ENCODE measurements around the gene RAI1.
A peak's percentile ranks its signal among the peaks of the same experiment; 100 is the strongest.

Gene RAI1

GRCh38 chr17:17737961-17738894, 57.0 kb downstream of the RAI1 start:
- DNase-seq = no peak

DNA sequence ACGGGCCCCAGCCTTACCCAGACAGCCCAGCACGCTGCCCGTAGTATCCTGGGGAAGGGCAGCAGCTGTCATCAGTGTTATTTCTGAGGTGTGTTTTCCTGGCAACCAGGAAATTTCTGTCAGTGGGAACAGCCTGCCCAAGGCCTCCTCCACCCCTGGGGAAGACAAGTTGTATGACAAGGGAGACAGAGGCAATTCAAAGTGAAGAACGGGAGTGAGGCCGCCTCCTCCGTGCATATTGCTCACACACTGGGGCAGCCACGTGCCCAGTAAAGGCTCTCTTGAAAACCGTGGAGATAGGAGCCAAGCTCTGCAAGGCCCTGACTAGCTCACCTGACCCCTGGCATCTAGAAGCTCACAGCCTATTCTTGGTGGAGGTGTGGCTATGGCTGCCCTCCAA, 57.6 kb downstream of the RAI1 start:
- no peak for DNase-seq

- DNase-seq = no peak
These were observed 58.3 kb downstream of the RAI1 start for GRCh38 chr17:17739388-17740066.

DNA sequence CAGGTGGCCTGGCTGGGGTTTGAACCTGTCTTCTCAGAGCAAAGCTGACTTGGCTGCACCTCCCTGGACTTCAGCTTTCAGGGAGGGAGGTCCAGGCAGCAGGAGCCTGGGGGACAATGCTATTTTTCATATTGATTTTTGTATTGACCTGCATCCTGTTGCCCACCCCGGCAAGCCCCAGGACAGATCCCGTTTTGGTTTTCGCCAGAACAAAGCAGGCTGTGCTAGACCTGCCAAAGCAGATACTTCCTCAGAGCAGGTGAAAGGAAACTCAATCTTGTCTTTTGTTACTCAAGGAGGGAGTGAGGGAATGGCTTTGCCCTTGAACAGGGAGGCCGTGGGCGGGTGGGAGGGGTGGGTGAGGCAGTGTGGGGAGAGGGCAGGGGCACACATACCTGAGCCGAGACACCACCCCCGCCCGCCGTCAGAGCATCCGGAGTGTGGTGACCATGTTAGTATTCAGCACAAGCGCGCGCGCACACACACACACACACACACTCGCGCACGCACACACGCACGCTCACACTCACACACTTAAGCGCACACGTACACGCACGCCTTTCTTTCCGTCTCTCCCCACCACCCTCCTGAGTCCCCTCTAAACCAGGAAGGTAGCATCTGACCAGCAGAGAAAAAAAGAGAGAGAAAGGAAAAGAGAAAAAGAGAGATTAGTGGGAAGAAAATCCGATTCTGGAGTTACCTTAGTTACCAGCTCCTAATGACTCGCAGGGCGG, 59.5 kb downstream of the RAI1 start:
- no peak for DNase-seq

- DNase-seq = no peak
These were observed 60.2 kb downstream of the RAI1 start for GRCh38 chr17:17741349-17742023.

- DNase-seq = no peak
These were observed 60.9 kb downstream of the RAI1 start for GRCh38 chr17:17742133-17742621.

DNA sequence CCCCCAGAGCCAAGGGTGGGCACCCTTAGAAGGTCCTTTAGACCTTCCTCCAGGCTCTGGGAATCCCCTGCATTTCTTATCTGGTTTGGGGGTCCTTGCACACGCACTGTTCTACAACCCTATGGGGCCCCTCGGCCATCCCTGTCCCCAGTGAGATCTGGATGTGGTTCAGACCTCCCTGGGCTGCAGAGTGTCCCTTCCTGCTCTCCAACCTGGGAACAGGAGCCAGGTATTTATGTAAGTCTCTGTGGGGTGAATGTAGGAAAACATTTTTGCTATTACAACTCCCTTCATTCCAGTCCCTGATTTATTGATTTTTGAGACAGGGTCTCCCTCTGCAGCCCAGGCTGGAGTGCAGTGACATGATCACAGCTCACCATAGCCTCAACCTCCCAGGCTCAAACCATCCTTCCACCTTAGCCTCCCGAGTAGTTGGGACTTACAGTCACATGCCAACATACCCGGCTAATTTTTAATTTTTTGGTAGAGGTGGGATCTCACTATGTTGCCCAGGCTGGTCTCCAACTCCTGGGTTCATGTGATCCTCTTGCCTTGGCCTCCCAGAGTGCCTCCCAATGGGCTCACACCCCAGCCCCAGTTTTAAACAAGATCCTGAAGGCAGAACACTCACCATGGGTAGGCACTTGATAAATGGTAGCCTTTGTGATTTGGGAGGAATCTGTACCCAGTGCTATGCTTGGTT, 61.6 kb downstream of the RAI1 start:
- DNase-seq = no peak

DNA sequence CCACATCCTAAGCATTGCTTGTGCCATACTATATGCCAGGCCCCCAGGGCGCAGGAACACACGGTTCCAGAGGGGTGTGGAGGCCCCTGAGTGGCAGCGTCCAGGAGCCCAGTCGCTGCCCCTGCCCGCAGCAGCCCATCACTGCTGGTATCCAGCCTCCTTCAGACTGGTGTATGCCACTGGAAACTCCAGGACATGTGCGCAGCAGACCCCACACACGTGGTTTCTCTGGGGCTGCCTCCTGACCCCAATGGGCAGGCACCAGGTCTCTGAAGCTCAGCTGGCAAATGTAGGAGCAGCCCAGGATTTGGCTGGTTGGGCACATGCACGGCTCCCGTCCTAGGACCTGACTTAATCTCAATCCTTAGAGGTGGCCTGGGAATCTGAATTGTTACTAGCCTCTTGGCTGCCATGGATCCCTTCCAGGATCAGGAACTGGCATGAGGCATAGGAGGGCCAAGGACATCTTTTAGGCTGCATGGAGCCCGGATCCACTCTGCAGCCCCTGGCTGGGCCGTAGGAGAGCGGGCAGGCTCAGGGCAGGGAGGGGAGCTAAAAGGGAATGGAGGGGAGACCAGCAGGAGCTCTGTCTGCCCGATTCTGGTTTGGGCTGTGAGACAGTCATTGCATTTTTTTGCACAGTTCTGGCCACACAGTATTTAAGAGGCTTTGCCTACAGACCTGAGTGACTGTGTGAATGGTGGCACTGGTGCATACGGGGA, 62.3 kb downstream of the RAI1 start:
- DNase-seq = no peak

- no peak for DNase-seq
These were observed 62.9 kb downstream of the RAI1 start for GRCh38 chr17:17744116-17744515.

DNA sequence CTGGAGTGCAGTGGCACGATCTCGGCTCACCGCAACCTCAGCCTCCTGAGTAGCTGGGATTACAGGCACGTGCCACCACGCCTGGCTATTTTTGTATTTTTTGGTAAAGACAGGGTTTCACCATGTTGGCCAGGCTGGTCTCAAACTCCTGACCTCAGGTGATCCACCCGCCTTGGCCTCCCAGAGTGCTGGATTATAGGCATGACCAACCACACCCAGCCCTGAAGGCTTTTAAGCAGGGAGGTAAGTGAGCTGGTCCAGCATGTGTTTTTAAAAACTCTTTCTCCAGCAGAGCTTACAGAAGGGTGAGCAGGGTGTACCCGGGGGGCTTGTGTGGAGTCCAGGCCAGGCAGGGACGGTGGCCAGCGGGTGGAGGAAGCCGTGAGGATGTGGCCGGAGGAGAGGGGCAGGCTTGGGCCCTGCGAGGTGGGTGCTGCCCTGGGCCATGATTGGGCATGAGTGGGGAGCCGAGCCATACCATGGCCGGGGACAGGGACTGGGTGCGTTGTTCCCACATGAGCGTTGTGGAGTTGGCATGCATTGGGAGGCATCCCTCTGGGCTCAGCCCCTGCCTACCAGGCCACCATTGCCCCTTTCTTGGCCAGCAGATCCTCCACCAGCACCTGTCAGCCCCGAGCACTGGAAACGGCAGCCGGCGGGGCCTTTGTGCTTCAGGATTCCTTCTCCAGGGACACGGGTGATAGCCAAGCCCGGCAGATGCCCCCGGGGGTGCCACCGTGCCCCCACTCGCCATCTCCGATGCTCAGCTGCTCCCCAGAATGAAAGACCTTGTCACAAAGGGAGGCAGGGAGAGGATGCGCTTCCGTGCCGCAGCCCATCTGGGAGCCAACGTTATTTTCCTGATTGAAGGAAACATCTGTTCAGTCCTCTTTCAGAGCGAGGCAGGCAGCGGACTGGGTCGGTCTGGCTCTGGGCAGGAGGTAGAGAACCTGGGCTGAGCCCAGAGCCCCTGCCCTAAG, 64.5 kb downstream of the RAI1 start:
- DNase-seq = no peak

DNA sequence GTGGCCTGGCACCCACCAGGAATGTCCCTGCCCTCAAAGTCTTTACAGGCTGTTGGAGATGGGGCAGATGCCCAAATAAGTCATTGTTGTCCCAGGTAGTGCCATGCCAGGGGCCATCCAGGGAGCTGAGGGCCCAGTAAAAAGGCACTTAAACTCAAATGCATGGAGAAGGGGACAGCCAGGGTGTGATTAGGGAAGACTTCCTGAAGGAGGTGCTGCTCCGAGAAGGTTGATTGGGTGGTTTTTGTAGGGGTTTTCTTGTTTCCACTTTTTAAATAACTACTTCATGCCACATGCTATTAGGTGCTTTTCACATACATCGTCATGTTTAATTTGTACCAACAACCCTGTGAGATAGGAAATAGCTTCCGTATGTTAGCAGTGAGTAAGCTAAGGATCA, 66.9 kb downstream of the RAI1 start:
- DNase-seq = no peak

- no peak for DNase-seq
These were observed 67.3 kb downstream of the RAI1 start for GRCh38 chr17:17748604-17749003.

GRCh38 chr17:17749025-17749772, 67.9 kb downstream of the RAI1 start:
- DNase-seq = peak; percentile 40

GRCh38 chr17:17749921-17750320, 68.7 kb downstream of the RAI1 start:
- DNase-seq = peak; percentile 11

DNA sequence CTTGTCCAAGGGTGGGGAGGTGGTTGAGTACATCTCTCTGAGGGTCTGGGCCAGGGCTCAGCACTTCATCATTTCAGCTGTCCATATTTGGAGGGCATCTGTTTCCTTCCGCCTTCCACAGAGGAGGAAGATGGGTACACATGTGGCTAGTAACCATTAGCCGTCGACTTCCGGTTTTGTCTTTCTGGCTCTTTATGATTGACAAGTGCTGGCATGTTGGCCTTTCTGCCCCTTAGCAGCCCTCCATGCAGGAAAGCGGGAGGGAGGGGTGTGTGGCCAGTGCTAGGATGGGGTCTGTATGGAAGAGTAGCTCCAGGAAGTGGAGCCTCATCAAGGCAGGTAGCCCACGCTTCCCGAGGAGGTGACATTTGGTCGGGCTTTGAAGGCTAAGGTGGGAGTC, 69.6 kb downstream of the RAI1 start:
- no peak for DNase-seq

- DNase-seq = no peak
These were observed 70.3 kb downstream of the RAI1 start for GRCh38 chr17:17751489-17752088.

DNA sequence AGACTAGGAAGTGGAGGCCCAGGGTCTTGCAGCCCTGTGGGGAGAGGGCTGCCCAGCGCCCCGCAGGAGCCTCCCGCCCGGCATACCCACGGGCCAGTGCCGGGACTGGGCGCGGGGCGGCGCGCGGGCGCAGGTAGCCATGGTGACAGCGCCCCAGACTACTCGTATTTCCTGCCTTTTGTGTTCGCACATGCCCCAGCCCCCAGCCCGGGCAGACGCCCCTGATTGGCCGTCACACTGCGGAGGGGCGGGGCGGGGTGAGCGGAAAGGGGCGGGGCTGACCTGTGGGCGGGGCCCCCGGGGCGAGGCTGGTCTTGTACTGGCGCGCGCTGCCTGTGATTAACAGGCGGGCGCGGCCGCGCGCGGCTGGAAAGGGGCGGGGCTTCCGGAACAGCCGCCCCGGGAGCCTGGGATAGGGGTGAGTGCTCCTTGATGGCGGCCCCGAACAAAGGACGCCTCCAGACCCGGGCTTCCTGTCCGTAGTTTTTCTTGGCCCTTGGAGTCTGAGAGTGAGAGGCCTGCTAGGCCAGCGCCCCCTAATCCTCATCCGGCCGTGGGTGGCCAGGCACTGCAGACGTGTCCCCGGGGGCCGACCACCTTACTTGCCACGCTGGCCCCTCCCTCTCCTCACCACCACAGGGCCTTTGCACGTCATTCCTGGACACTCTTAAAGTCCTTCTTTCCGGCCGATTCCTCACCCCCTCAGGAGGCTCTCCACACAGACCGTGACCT, 71.0 kb downstream of the RAI1 start:
- DNase-seq = no peak

GRCh38 chr17:17752821-17753321, 71.6 kb downstream of the RAI1 start:
- DNase-seq = no peak
